ENCODE data around the gene PTCSC3. TPM values are rescaled to one million over a fixed set of nuclear protein-coding genes. Genes with fewer than 3 reads are reported as not detected.

PTCSC3 gene
- total RNA-seq, 2 donors from 2014 or later, result not detected

GRCh38 chr14:36132826-36133225 is 43.7 kb downstream of the PTCSC3 start:
- intact Hi-C loops (cut with DNase I), result no loop called here
- Histone ChIP-seq H3K36me3 (no peaks in the 10 kb centered on the region), H3K4me1 (no peaks in the 10 kb centered on the region), H3K9me3 (no peaks in the 10 kb centered on the region), H3K27ac (no peak overlapping the region), H3K27me3 (no peaks in the 10 kb centered on the region), H3K9ac (ENCODE audit: low read depth in 2 of 2, low read length in 2 of 2) (no peak overlapping the region), H3K4me3 (no peak overlapping the region)
- TF ChIP-seq CTCF (IDR thresholded peaks at IDR 0.05), result no peak
- no peak for DNase-seq

GRCh38 chr14:36130186-36130585 is 46.3 kb downstream of the PTCSC3 start:
- no peak overlapping the region for H3K4me3 ChIP-seq
- no peak for DNase-seq
- no peaks in the 10 kb centered on the region for H3K9me3 ChIP-seq
- H3K27ac ChIP-seq, result no peak overlapping the region
- no peaks in the 10 kb centered on the region for H3K36me3 ChIP-seq
- no peak overlapping the region for H3K9ac ChIP-seq (ENCODE audit: low read depth in 2 of 2, low read length in 2 of 2)
- H3K27me3 ChIP-seq, result no peaks in the 10 kb centered on the region
- H3K4me1 ChIP-seq, result no peaks in the 10 kb centered on the region
- TF ChIP-seq CTCF (IDR thresholded peaks at IDR 0.05), result no peak
- intact Hi-C loops (cut with DNase I), result no loop called here

DNA sequence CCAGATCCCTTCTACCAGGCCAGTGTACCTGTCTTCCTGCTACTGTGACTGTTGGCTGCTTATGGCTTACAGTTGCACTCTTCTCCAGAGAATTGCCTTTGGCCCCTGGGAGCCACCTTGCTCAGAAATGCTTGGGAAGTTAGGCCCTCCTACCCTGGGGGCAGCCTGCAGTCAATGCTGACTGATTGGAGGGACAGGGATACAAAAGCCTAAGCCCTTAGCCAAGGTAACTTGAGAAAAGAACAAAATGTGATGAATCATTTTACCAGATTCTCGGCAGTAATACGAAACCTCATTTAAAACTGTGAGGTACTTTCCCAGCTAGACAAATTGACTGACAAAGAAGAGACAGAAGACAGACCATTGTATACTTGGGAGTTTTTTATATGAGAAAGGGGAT is 47.3 kb downstream of the PTCSC3 start:
- no peaks in the 10 kb centered on the region for H3K36me3 ChIP-seq
- no peak overlapping the region for H3K4me3 ChIP-seq
- H3K27ac ChIP-seq, result no peak overlapping the region
- intact Hi-C loops (cut with DNase I), result no loop called here
- H3K9ac ChIP-seq (ENCODE audit: low read depth in 2 of 2, low read length in 2 of 2), result no peak overlapping the region
- no peaks in the 10 kb centered on the region for H3K4me1 ChIP-seq
- no peak for DNase-seq
- TF ChIP-seq CTCF (IDR thresholded peaks at IDR 0.05), result no peak
- no peaks in the 10 kb centered on the region for H3K9me3 ChIP-seq
- no peaks in the 10 kb centered on the region for H3K27me3 ChIP-seq

GRCh38 chr14:36113341-36113740 is 63.2 kb downstream of the PTCSC3 start:
- H3K27ac ChIP-seq, result no peak overlapping the region

GRCh38 chr14:36111822-36112583 is 64.5 kb downstream of the PTCSC3 start:
- no peaks in the 10 kb centered on the region for H3K9me3 ChIP-seq
- H3K27me3 ChIP-seq, result no peaks in the 10 kb centered on the region
- DNase-seq, result no peak
- no peaks in the 10 kb centered on the region for H3K36me3 ChIP-seq
- no peaks in the 10 kb centered on the region for H3K4me1 ChIP-seq
- H3K27ac ChIP-seq, result no peak overlapping the region
- no peak for TF ChIP-seq CTCF (IDR thresholded peaks at IDR 0.05)
- no peak overlapping the region for H3K9ac ChIP-seq (ENCODE audit: low read depth in 2 of 2, low read length in 2 of 2)
- intact Hi-C loops (cut with DNase I), result no loop called here
- no peak overlapping the region for H3K4me3 ChIP-seq

More at GRCh38 chr14:36113341-36113740, 63.2 kb downstream of the PTCSC3 start:
- Histone ChIP-seq H3K4me3 (no peak overlapping the region), H3K36me3 (no peaks in the 10 kb centered on the region), H3K27me3 (no peaks in the 10 kb centered on the region), H3K4me1 (no peaks in the 10 kb centered on the region), H3K9me3 (no peaks in the 10 kb centered on the region), H3K9ac (ENCODE audit: low read depth in 2 of 2, low read length in 2 of 2) (no peak overlapping the region)
- no peak for DNase-seq
- no peak for TF ChIP-seq CTCF (IDR thresholded peaks at IDR 0.05)
- intact Hi-C loops (cut with DNase I), result no loop called here
